Calu3 (cell line): ENCODE data around the gene COL8A2. TPM values are rescaled to one million over a fixed set of nuclear protein-coding genes. Genes with fewer than 3 reads are reported as not detected.
A peak's percentile ranks its signal among the peaks of the same experiment; 100 is the strongest.

Experiments
- Bru-seq: library from RNA; stranded (reverse); fragments of 400-500 nt; gene quantifications from one replicate; lab custom pipeline; 2021; lab: Mats Ljungman, UMichigan
- BruChase-seq, 2 experiments: library from RNA; stranded (reverse); fragments of 400-500 nt; gene quantifications; one replicate each; lab custom pipeline; 2021; lab: Mats Ljungman, UMichigan
- BruUV-seq: library from RNA; stranded (reverse); fragments of 400-500 nt; replicated peaks from 2 replicates; lab custom pipeline; 2021; lab: Mats Ljungman, UMichigan
- CTCF ChIA-PET: fragments of 300-600 bp; sonication (Branson Sonifier 250); formaldehyde crosslinking; loops from one replicate; lab custom pipeline; 2022; ENCODE audit warnings: antibody characterized with exemption; lab: Charles Lee
- DNase-seq: peaks from one replicate; pipeline ENCODE4 v3.0.0; 2022
- H3K27ac Mint-ChIP-seq: one replicate; pipeline ENCODE4 v1.8.0; 2022; ENCODE audit warnings: mixed read lengths; ENCODE audit not compliant: unreplicated experiment
- H3K27me3 Mint-ChIP-seq: one replicate; pipeline ENCODE4 v1.8.0; 2022; ENCODE audit warnings: mixed read lengths; ENCODE audit not compliant: unreplicated experiment
- H3K36me3 Mint-ChIP-seq: one replicate; pipeline ENCODE4 v1.8.0; 2022; ENCODE audit warnings: mild to moderate bottlenecking, moderate library complexity, mixed read lengths; ENCODE audit not compliant: insufficient read depth, unreplicated experiment
- H3K4me1 Mint-ChIP-seq: one replicate; pipeline ENCODE4 v1.8.0; 2022; ENCODE audit warnings: mild to moderate bottlenecking, low read depth, mixed read lengths; ENCODE audit not compliant: unreplicated experiment
- H3K4me3 Mint-ChIP-seq: one replicate; pipeline ENCODE4 v1.8.0; 2022; ENCODE audit warnings: mild to moderate bottlenecking, low read depth, moderate library complexity, mixed read lengths; ENCODE audit not compliant: unreplicated experiment
- H3K9me3 Mint-ChIP-seq: one replicate; pipeline ENCODE4 v1.8.0; 2022; ENCODE audit warnings: low read depth, mixed read lengths; ENCODE audit not compliant: unreplicated experiment
- CTCF ChIP-seq: fragments of 200-600 bp; IDR thresholded peaks from one replicate; pipeline ENCODE4 v1.8.0; 2022; ENCODE audit warnings: antibody characterized with exemption; ENCODE audit not compliant: unreplicated experiment
- intact Hi-C: fragments of 100-400 bp; cut with micrococcal nuclease; formaldehyde crosslinking; loops from one replicate; pipeline ENCODE4 v1.10.0; 2022; ENCODE audit not compliant: unreplicated experiment
- long read RNA-seq: library from polyadenylated mRNA; stranded (forward); transcript quantifications from one replicate; pipeline ENCODE4 v2.0.0, GENCODE V29; 2022
- total RNA-seq: library from RNA; stranded (reverse); gene quantifications from 2 replicates; pipeline ENCODE4 v1.2.3, GENCODE V29; 2022

The COL8A2 gene
- total RNA-seq = 0.07 TPM in 1 of 2 replicates, not detected in the other
- not detected for Bru-seq, nascent RNA
- not detected for BruChase-seq, experiment 1, labeled RNA remaining after a 6-hour chase
- percentile 3 among the genes with signal in this experiment for BruChase-seq, experiment 2, labeled RNA remaining after a 2-hour chase
- long read RNA-seq = 0 reads

- Mint-ChIP-seq H3K27me3 (peaks cover 53% of the 10 kb centered on the region), H3K9me3 (no peaks in the 10 kb centered on the region), H3K4me1 (no peaks in the 10 kb centered on the region), H3K27ac (no peak within 1 kb of the TSS), H3K36me3 (no peaks in the 10 kb centered on the region), H3K4me3 (peak within 1 kb of the TSS; percentile 41)
- DNase-seq = no peak
- intact Hi-C loops = no loop called here
- TF ChIP-seq CTCF = no peak
- BruUV-seq = no TSS peak
- CTCF ChIA-PET = no interaction called here
These were observed at the start of gene COL8A2 for GRCh38 chr1:36125129-36125991. TSS of gene COL8A2 (minus strand) at chr1:36125222. CDS start at chr1:36100242, 24,980 bp downstream.

GRCh38 chr1:36174713-36175112 is 49.7 kb upstream of the COL8A2 start:
- H3K4me3 Mint-ChIP-seq = no peak overlapping the region
- no peak for TF ChIP-seq CTCF
- intact Hi-C loops = no loop called here
- no peaks in the 10 kb centered on the region for H3K4me1 Mint-ChIP-seq
- peaks cover 39% of the 10 kb centered on the region for H3K36me3 Mint-ChIP-seq
- H3K9me3 Mint-ChIP-seq = no peaks in the 10 kb centered on the region
- CTCF ChIA-PET = no interaction called here
- no peak for DNase-seq
- H3K27me3 Mint-ChIP-seq = no peaks in the 10 kb centered on the region
- no TSS peak for BruUV-seq
- H3K27ac Mint-ChIP-seq = no peak overlapping the region

GRCh38 chr1:36172983-36173382 is 48.0 kb upstream of the COL8A2 start:
- no peak for DNase-seq
- no TSS peak for BruUV-seq
- no peaks in the 10 kb centered on the region for H3K27me3 Mint-ChIP-seq
- intact Hi-C loops = no loop called here
- H3K27ac Mint-ChIP-seq = no peak overlapping the region
- TF ChIP-seq CTCF = no peak
- H3K4me1 Mint-ChIP-seq = no peaks in the 10 kb centered on the region
- no peaks in the 10 kb centered on the region for H3K9me3 Mint-ChIP-seq
- CTCF ChIA-PET = no interaction called here
- H3K4me3 Mint-ChIP-seq = no peak overlapping the region
- peaks cover 33% of the 10 kb centered on the region for H3K36me3 Mint-ChIP-seq

- peaks cover 26% of the 10 kb centered on the region for H3K36me3 Mint-ChIP-seq
- intact Hi-C loops = no loop called here
- no peak for DNase-seq
- BruUV-seq = no TSS peak
- H3K27ac Mint-ChIP-seq = no peak overlapping the region
- peaks cover 1% of the 10 kb centered on the region for H3K4me1 Mint-ChIP-seq
- no peaks in the 10 kb centered on the region for H3K9me3 Mint-ChIP-seq
- H3K27me3 Mint-ChIP-seq = no peaks in the 10 kb centered on the region
- TF ChIP-seq CTCF = no peak
- no peak overlapping the region for H3K4me3 Mint-ChIP-seq
- CTCF ChIA-PET = no interaction called here
These were observed 47.2 kb upstream of the COL8A2 start for GRCh38 chr1:36172017-36172747.
